HS-5 (cell line): ENCODE data around the gene ZBED2.

Experiments used
- DNase-seq: peaks from one replicate; pipeline ENCODE4 v3.0.0-alpha.2; 2012; ENCODE audit warnings: low read depth

ZBED2 gene

DNA sequence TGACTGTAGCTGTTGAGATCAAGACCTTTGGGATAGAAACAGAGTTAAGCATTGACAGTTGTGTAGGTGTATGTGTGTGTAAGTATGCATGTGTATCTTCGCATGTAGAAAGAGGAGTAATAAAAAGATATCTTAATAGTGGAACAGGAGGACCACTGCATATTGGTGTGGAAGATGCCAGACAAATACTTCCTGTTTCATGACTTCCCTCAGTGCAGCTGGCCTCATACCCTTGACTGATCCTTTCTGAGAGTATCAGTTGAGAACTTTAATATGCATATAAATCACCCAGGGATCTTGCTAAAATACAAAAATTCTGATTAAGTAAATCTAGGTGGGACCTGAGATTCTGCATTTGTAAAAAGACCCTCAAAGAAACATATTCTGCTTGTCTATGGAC, 8.5 kb upstream of the ZBED2 start:
- no peak for DNase-seq

DNA sequence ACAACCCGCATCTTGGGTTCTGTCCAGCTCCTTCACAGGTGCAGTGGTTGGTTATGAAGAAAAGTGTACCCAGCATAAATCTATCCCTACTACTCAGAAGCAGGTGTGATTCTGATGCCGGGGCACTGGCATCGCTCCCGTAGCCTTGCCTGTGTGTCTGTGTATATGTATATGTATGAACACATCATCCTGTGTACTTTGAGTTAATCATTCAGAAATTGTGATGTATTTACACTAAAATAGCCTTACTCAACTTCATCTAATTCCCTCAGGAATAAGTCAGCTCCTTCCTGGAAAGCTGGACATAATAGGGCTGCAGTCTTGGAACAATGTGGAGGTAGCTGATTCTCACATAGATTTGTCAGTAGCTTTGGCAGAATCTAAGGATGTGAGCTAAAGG, 6.7 kb upstream of the ZBED2 start:
- no peak for DNase-seq

DNA sequence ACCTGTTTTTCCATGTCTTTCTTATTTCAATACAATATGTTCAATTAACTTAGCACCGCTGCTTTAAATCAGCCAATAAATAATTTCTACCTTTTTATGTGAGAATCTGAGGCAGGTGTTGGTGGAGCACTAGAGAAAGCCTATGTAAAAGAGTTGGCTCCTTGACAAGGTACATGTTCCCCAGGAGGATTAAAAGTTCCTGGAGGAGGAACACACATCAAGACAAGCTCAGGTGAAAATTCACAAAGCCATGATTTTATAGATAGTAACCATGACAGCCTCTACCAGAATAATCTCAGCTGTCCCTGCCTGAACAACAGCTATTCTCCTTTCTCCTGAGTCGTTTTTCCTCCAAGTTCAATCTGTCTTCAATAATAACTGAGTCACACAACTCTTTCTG, 3.4 kb upstream of the ZBED2 start:
- no peak for DNase-seq

DNA sequence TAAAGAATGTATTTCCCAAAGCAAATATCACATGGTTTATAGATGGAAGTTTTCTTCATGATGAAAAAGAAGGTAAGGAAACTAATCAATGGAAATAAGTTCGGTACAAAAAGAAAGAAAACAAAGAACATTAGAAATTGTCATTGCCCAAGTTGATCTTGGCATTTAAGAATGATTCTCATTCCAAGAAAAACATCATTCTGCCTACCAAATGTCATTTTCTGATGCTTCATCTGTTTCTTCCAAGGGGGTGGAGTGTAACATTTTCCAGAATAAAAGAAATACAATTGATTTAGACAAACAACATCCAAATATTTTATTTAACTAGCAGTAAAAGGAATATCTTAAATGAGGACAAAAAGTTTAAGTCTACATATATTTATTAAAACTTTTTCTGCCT, 3.0 kb upstream of the ZBED2 start:
- DNase-seq = no peak

DNA sequence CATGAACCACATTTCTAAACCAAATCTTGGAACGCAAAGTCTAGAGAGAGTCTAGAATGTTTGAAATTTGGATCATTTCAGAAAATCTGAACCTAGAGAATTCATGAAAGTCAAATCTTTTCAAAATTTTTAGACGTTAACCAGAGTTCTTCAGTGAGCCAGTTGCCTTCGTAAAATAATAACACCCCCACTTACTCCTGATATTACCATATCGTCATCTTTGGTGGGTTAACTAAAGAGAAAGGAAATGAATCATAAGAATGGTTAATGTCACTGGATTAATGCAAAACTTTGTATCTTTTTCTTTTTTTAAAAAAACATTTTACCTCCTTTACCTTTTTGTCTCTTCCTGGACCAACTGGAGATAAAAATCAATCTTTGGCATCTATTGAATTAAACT, 1.2 kb upstream of the ZBED2 start:
- DNase-seq = no peak

DNA sequence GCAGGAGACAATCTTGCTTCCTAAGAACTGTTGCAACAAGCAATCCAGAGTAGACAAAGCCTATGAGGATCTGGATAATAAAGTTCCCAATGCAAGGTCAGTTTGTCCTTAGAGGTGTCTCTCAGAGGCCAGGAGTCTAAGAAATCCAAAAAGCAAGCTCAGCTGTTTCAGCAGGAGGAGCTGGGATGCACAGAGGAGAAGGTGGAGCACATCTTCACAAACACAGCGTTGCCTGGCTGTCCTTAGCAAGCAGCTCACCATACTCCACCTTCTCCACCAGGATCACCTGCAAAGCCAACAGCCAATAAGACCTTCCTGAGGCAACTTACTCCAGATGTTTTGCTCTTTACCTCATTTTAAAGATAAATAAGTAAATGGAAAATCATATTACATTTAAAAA, 365 bp downstream of the ZBED2 start:
- no peak for DNase-seq

DNA sequence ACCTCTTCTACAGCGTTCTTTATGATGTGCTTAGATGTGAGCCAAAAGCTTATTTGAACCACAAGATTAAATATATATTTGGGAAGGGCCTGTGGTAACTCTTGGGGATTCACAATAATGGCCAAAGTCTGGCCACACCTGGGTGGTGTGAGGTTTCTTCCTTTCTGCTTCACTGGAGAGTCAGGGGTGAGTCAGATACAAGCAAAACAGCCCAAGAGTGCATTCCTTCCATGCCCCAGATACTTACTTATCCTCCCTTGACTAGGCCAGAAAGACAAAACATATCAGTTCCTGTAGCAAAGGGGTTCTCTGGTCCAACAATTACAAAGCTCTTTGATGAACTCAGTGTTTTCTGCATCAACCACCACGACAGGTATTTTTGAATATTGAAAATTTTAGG, 941 bp downstream of the ZBED2 start:
- DNase-seq = peak; percentile 66

DNA sequence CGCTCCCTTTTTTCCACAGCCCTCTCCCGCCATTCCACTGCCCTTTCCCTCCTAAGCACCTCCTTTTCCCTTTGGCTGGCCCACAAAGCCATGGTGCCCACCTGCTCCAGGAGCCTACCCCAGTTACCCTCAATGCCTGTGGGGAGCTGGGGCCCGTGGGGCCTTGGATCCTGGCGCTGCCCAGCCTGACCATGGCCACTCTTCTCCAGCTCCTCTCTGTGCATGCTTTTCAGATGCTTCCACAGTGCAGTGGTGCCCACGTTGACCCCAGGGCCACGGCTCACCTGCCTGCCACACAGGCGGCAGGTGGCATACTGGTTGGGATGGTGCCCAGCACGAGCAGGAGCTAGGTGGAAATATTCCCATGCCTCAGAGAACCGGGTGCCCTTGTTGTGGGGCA, 1.5 kb downstream of the ZBED2 start:
- DNase-seq = no peak

DNA sequence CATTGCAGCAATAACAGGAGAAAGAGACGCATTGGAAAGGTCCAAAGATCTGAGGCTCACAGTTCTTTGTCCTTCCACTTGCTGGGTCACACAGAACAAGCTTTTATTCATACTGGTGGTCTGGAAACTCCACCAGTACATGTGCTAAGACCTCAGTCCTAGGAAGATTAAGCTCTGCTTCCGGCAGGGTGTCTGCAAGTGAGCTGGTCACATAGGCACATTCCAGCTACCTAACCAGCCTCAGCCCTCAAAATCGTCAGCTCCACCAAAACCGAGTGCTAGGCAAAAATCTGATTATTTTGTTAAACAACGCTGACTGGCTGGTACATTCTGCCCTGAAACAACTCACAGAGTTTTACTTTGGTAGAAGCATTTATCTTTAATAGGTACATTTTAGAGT, 2.2 kb downstream of the ZBED2 start:
- no peak for DNase-seq

DNA sequence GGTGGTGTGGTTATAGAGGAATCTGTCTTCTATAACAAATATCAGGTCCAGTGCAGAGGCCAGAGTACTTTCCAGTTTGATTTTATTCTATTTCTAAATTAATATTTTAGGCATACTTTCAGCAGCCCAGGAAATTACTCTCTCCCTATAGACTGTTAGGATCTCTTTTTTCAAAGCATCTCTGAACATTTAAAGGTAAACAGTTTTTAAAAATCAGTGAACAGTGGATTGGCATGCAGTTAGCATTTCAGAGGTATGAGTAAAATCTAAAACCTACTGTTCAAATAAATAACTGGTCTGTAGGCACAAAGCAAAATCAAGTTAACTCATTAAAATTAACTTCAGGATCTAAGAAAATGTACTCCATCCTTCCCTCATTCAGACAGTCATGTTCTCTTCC, 3.0 kb downstream of the ZBED2 start:
- DNase-seq = no peak

DNA sequence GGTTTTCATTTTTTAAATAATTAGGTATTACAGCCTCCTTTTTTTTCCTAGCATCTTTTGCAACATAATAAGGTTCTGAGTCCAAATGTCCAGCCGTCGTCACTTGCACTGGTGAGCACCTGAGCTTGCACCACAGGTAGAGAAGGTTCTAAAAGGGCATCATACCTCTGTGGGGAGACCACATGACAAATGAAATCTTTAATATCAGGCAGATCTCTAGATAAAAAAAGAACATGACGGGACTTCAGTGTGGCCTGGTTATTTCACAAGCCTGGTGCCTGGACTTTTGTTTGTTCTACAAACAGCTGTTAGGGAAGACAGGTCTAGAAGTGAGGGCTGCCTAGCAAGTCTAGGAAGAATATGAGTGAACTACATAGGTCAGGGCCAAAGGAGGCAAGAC, 3.6 kb downstream of the ZBED2 start:
- DNase-seq = no peak

DNA sequence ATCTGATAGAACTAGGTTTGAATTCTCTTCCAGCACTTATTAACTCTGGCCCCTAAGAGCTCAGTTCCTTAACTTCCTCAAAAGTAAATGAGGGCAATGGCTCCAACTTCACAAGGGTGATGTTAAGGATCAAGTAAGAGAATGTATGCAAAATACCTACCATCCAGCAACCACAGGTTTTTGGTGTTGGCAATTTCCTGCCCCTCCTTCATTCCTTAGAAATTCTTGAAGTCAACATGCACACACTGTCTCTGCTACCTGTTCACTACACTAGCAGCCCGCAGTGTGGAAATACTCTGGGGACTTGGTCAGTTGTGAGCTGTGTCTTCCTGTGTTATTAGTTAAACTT, 5.0 kb downstream of the ZBED2 start:
- no peak for DNase-seq

DNA sequence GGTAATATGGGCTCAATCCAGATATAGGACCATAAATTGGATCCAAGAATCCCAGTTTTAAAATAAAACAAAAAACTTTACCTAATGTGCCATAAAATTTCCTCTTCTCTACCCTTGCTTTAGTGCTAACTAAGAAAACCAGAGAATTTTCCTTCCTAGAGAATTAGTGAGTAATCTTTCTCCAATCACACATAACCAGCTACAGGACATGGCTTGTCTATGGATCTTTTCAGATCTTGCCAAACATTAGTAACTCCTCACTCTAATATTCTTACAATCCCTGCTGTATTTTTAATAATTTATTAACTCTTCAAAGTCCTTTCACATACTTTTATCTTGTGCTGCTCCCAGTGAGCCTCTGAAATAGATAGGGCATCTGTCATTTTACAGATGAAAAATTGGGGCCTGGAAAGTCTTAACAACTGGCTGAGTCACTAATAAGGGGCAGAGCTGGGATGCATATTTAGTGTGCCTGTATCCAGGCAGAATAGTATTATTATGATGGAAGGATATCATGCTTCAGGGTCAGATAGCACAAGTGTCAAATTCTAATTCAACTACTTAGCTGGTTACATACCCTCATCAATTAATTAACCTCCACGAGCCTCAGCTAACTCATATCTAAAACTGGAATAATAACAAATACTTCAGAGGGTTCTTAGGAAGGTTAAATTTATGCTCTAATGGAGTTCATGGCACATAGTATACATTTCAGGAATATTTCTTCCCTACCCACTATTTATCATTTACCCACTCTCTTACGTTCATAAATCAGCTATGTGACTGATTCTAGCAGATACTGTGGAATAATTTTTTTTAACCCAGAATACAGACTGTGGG, 5.6 kb downstream of the ZBED2 start:
- no peak for DNase-seq

DNA sequence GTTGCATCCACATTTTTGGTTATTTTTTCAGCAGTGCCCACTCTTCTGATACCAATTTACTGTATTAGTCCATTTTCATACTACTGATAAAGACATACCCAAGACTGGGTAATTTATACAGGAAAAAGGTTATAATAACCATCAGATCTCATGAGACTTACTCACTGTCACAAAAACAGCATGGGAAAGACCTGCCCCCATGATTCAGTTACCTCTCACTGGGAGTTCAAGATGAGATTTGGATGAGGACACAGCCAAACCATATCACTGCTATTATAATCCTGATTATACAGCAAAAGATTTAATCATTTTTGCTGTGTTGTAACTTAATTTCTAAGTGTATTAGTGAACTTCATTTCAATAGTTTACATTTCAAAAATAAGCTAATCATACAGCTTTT, 6.6 kb downstream of the ZBED2 start:
- DNase-seq = no peak

DNA sequence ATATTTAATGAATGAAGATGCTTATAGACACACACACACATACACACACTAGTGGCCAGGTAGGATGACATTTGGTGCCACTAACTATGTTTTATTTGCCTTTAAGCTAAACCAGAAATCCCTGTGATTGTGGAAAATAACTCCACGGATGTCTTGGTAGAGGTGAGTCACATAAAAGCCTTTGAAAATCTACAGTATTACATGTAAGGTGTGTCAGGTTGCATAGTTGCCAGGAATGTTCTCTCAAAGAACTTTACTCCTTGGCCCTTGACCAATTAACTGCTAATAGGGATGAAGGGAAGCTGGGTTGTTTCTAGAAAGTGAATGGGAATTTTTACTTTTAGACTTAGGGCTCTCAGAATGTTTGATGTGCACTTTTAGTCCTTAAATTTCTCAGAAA, 9.9 kb downstream of the ZBED2 start:
- DNase-seq = no peak

DNA sequence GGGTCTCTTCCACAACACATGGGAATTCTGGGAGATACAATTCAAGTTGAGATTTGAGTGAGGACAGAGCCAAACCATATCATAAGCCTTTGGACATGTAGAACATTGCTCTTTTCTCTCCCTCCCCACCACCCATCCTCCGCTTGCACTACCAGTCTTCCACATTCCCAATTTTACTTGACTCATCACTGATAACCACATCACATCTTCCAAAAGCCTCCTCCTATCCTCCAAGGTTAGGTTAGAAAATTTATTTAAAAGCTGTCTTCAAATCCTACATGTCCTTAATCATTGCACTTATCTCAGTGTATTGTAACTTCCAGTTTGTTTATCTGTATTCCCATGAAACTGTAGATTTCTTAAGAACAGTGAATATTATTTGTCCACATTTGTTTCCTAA, 10.4 kb downstream of the ZBED2 start:
- DNase-seq = no peak

DNA sequence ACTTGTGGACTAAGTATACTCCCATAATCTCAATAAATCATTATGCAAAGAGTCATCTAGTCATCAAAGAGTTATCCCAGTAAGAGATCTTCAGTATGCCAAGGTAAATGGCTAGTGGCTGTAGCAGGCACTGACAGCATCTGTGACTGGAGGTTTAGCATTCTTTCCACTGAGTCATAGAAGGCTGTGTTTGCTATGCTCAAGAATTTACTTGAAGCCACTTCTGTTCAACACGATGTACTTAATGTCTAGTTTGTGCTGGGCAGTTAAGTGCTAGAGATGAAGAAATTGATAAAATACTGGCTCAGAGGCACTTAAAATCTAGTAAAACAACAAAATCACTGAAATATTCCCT, 13.0 kb downstream of the ZBED2 start:
- DNase-seq = peak; percentile 72

DNA sequence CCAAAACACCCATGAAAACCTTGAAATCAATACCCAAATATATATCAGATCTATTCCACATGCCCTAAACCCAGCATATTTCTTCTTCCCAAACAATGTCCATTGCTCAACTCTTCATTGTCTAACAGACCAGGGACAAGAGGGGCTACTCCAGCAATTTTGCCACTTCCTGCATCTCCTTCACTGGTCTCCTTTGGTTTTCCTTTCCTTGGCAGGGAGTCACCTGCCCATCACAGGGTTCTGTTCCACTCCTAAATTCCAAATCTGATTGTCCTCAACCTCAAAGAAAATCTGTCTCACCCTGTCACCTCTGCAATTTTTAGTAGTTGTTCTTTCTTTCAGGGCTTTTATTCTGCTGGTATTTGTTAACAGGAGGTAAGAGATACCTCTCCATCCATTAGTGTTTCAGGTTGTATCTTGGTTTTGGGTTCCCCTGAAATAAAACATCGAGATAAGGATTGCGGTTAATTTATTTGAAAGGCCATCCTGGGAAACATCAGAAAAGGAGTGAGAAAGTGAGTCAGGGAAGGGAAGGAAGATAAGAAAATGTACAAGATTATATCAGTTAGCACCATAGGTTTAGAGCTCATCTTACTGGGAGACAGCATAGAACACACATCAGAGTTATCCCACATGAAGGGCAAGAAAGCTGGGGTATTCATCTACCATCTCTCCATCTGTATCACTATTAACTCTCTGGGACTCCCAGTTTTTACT, 13.6 kb downstream of the ZBED2 start:
- no peak for DNase-seq

DNA sequence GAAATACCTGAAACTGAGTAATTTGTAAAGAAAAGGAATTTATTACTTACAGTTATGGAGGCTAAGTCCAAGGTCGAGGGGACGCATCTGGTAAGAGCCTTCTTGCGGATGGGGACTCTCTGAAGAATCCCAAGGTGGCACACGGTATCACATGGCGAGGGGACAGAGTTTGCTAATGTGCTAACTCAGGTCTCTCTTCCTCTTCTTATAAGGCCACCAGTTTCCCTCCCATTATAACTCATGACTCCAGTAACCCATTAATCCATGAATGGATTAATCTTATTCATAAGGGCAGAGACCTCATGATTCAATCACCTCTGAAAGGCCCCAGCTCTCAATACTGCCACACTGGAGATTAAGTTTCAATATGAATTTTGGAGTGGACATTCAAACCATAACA, 15.7 kb downstream of the ZBED2 start:
- DNase-seq = no peak

DNA sequence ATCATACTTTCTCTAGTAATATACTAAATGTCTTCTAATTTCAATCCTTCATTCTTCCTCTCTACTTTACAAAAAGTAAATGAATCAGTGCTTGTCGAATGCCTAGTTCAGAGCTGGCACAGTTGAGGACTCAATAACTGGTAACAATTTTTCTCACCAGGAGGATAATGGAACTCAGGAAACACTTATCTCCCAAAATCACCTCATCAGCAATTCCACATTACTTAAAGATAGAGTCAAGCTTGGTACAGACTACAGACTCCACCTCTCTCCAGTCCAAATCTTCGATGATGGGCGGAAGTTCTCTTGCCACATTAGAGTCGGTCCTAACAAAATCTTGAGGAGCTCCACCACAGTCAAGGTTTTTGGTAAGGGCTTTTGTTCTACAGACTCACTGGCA, 16.3 kb downstream of the ZBED2 start:
- no peak for DNase-seq

DNA sequence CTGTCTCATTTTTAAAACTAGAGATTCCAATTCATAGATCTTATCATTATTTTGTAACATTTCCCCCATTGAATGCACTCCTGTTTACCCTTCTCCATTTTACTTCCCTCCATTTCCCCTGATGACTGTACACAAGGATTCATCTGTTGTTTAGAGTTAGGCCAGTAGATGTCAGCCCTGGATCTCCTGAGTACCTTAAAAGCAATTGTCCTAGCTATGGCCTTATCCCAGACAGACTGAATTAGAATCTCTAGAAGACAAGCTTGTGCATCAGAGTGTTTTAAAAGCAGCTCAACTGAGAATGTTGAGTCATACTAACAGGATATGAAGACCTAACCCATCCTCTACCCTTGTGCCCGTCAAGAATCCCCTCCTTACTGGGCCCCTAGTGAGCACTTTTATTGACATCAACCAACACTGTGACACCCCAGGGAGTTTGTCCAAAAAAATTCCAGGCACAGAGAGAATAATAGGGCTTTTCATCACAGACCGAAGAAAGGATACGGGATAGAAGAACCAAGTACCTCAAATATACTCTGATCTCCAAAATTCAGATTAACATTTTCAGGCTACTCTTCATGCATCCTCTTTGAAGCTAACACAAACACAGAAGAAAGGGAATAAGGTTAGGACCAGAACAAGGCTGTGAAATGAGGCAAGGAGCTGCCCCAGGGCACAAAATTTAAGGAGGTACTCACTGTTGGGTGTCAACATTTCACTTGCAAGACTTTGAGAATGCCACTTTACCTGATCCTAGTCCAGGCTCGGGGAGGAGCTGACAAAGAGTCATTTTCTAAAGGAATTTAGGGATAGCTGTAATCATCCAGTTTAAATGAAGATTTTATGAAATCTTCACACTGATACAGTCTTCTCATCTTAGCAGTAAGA, 17.1 kb downstream of the ZBED2 start:
- DNase-seq = peak; percentile 54

DNA sequence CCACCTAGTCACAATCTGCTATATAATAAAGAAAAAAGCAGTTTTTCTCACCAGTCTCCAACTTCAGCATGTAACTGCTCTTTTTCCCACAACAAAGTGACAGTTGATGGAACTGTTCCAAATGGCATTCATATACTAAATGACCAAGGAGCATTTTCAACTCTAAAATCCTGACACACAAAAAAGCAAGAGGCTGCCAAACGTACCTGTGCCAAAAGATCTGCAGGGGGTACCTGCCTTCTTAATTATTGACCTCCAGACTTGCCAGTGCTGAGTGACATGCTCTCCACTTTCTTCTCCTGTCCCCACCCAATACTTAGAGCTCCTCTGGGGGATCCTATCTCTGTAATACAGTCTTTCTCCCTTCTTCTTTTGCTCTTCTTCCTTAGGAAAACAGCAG, 18.0 kb downstream of the ZBED2 start:
- DNase-seq = no peak

DNA sequence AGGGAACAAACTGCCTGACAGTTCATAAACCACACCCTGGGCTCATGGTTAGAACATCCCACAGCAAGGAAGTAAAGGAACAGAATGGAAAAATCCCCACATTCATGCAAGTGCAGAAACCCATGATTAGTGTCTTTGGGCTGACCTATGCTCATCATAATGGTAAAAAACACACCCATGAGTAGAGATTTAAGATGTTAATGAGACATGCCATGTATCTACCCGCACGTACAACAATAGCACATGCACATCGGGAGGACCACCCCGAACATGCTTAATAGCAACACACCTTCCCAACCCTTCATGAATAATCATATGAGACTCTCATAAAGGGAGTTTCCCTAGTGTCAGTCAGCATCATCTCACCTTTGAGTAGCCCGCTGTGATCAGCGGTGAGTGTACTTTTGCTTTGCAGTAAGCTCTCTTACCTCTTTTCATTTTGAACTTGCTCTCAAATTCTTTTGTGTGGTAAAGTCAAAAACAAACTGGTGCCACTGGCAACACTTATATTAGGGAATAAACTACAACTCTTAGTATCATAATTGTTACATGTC, 23.2 kb downstream of the ZBED2 start:
- DNase-seq = no peak
